NCI-H2171 treated with DMSO at 0.1 percent for 48 hours (cell line): ENCODE data around the gene HMX1.
A peak's percentile ranks its signal among the peaks of the same experiment; 100 is the strongest.

Experiments
- DNase-seq: peaks from one replicate; lab custom pipeline; 2025; lab: John Stamatoyannopoulos, UW

HMX1 gene

DNA sequence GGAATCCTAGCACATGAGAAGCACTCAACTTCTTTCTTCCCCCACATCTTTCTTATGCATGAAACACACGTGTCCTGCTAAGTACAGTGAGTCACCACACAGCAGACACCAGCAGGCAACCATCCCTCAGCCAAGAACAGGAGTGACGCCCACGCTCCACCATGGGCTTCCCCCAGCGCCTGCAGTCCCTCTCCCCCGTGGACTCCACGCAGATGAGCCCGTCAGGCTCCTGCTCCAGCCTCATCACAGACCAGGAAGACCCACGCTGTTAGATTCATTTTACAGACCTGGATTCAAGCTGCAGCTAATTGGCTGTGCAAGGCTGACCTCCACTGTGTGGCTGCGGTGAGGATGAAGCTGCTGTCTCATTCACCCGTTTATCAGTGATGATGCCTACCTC is 16.7 kb downstream of the HMX1 start:
- DNase-seq: no peak

DNA sequence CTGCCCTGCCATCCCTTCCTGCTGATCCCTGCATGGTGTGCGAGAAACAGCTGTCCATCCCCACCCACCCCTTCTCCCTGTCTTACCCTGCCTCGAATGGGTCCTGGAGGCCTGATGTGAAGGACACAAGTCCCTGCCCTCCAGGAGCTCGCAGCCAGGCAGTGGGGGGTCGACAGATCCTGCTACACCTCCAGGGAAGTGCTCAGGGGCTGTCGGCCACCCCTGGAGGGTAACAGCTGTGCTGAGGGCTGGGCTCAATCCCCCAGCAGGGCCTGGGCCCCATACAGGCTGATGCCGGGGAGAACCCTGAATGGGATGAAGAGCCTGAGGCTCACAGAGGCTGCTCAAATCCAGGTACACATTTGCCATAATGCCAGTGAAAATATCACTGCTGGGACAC is 17.6 kb downstream of the HMX1 start:
- DNase-seq: no peak

GRCh38 chr4:8853249-8853648 is 18.4 kb downstream of the HMX1 start:
- no peak for DNase-seq

DNA sequence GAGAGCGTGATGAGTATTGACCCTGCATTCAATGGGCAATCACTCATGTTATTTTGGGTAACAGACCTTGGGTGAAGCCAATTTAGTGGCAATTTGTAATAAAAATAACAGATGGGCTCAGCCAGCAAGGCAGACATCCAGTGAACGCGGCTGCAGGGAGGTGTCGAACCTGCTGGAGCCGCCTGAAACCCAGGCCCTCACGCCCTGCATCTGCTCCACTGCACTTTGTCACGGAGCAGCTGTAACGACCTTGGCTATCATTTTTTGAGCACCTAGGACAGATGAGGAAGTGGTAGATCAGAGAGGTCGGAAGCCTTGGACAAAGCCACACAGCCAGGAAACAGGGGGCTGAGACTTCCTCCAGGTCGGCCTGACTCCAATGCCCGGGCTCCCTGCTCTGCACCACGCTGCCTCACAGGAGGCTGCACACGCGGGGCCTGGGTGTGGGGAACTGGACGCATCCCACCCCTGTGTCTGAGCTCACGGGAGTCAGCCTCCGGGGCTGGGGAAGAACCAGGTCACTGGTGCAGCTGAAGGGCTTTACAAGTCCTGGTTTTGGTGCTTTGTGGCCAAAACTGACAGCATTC is 19.4 kb downstream of the HMX1 start:
- DNase-seq: peak; percentile 30

DNA sequence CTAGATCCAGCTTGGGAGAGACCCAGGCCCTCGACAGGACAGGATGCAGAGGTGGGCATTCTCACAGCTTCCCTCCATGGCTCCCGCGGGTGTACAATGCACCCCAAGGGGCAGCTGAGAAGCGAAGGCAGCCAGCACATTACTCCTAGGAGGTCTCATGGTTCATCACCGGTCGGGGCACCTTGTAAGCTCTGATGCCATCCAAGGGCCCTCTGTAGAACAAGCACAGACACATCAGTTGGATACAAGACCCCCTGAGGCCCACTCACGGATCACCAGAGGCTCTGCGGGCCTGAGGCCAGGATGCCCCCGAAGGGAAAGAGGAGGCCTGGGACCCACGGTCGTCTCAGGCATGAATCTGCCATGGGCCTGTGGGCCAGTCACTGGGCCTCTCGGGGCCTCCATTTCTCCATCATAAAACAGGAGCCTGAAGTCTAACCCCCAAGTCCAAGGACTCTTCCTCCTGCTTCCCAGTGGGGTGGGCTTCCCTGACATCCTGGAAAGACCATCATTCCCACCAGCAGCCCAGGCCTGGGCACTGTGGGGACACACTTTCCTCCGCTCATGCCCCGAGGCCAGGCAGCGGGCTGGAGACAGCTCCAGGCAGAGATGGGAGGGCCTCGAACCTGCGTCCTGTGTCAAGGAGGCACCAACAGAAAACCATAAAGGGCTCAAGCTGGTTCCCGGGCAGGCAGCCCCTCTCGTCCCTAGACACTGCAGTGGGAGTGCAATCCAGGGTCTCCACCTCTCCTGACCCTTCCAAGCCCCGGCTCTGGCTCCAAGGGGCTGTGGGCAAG is 20.1 kb downstream of the HMX1 start:
- DNase-seq: no peak

DNA sequence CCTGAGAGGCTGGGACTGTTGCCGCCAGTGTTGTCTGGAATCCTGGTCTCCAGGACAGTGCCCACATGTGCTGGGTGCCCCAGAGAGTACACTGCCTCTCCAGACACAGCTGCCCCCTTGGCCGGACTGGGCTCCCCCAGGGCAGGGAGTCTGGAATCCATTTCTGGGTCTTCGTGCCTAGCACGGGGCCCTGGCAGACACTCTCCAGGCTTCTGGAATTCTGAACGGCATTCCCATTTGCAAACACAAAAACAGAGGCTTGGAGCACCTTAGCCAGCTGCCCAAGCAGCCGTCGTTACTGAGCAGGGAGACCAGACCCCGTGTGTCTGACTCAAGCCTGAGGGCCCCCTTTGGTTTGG is 20.8 kb downstream of the HMX1 start:
- no peak for DNase-seq

DNA sequence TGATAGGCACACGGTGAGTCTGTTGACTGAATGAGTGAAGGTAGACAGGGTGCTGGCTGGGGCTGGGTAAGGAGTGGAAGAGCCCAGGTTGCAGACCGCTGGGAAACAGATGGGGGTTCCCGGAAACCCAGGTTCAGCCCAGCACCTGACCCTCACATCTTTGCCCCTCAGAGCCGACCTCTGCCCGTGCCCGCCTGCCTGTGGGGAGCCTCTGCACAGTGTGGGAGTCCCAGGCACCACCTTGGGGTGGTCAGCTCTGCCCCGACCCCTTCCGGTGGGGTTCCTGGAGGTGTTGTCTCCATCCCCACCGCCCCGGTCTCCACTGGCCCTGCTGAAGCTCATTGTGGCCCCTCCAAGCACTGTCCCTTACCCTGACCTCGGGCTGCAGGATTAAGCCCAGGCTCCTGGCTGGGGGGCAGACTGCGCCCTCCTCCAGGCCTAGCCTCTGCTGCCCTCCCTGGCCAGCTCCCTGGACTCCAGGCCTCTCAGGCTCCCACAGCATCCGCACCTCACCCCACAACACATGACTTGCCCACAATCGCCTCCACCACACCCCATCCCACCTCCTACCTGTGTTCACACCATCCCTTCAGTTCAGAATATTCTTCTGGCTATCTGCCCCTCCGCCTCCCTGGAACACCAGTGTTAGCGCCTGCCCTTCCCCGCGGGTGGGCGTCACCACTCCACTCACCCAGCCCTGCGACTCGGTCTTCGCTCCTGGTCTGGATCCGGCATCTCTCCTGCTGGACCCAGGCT is 21.4 kb downstream of the HMX1 start:
- no peak for DNase-seq

GRCh38 chr4:8849266-8850073 is 22.2 kb downstream of the HMX1 start:
- DNase-seq: no peak

- DNase-seq: no peak
Observed at GRCh38 chr4:8848507-8849265, 23.0 kb downstream of the HMX1 start.

DNA sequence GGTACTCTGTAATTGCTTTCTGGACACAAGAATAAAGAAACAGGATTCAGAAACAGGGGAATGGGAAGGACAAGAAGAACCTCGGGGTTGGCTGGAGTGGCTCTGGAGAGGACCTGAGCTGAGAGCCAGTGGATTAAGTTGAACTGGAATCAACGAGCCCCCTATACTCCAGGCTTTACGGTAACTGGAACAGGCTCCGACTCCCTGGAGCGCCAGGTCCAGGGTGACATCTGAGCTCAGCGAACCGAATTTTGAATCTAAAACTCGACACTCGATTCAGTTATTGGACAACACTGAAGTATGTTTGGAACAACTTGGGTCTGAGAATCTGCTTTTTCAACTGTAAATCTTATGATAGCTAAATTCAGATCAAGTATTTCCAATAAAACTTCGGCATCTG is 23.9 kb downstream of the HMX1 start:
- peak; percentile 21 for DNase-seq

- no peak for DNase-seq
Observed at GRCh38 chr4:8847331-8847730, 24.3 kb downstream of the HMX1 start.

- DNase-seq: no peak
Observed at GRCh38 chr4:8846826-8847225, 24.8 kb downstream of the HMX1 start.

DNA sequence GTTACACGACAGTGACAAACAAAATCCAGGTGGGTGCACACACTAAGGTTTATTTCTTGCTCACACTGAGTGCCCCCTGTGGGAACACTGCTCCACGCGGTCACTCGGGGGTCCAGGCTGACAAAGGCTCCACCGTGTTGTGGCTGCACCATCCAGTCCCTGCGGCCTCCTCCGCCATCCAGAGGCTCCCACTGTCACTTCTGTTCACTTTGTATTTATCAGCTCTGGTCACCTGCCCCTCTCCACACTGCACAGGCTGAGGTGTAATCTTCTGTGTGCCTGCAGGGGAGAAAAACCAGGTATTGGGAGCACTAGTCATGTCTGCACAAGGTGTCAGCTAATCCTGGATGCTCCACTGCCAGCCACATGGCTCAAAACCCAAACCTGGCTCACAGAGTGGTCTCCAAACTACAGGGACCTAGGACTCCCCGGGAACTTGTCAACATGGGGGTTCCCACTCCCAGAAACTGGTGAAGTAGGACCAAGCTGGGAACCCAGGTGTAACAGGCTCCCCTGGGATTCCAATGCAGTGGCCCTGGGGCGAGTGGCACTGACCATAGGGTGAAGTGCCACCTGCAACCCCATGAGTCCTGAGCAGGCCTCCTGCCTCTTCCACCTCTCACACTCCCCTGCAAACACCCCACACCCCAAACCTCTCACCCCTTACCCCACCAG is 25.5 kb downstream of the HMX1 start:
- DNase-seq: no peak

- no peak for DNase-seq
Observed at GRCh38 chr4:8844976-8845690, 26.5 kb downstream of the HMX1 start.

DNA sequence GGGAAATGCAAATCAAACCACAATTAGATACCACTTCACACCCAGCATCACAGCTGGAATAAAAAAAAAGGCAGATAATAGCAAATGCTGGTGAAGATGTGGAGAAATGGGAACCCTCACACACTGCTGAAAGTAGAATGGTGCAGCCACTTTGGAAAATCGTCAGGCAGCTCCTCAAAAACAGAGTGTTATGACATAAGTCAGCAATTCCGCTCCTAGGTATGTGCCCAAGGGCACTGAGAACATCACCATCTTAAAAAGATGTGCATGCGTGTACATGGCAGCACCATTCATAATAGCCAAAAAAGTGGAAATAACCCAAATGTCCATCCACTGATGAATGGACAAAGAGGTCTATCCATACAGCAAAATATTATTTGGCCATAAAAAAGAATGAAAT is 28.0 kb downstream of the HMX1 start:
- no peak for DNase-seq

- no peak for DNase-seq
Observed at GRCh38 chr4:8842614-8843013, 29.0 kb downstream of the HMX1 start.

- no peak for DNase-seq
Observed at GRCh38 chr4:8841678-8842268, 29.9 kb downstream of the HMX1 start.

- DNase-seq: no peak
Observed at GRCh38 chr4:8840816-8841455, 30.7 kb downstream of the HMX1 start.

DNA sequence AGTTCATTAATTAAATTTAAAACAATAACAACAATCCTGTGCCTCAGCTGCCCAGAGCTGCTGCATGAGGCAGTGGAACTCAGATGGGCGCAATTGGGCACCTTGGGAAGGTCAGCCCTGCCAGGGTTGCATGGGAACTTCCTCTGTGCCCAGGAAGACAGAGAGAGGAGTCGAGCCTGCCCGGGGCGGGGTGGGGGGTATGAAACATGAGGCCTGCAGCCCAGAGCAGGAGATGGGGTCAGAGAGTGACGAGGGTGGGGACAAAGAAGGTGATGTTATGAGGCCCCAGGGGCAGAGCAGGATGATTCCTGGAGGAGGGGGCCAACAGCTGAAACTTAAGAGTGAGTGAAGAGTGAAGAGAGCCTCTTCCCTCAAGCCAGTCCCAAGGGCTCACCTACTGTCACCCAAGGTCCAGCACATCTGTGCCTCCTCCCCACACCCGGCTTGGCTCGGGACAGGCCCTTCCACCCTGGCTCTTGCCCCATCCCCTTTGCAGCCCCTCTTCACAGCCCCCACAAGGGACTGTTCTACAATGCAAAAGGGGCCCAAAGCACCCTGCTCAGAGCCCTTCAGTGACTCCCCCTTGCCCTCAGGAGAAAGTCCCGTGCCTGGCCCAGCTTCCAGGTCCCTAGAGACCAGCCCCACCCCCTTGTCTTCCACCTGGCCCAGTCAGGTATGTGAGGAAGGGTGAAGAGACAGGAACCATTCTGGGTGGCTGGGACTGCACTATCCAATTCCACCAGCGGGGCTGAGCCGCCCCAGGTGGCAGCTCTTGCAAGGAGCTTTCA is 31.4 kb downstream of the HMX1 start:
- no peak for DNase-seq
